Natural killer cell treated with Interleukin-12 subunit alpha and Interleukin-12 subunit beta and Interleukin-15 and Interleukin-18, amount 100 ng/mL, for 72 hours (primary cell): ENCODE data around the gene TEX22. TPM values are rescaled to one million over a fixed set of nuclear protein-coding genes. Genes with fewer than 3 reads are reported as not detected.

Experiments
- ATAC-seq, 2 donors: fragments of 150-1000 bp; cut with Tn5 transposase in 1 of 2; sonication (Bioruptor Pico), chemical (Tn5 transposase) in 1 of 2; 2 replicates each; pipeline ENCODE4 v1.10.0; 2021
- DNase-seq: peaks from one replicate; pipeline ENCODE4 v3.0.0; 2022; ENCODE audit warnings: low spot score
- H3K27ac Mint-ChIP-seq, 2 donors: 1 replicate in 1 of 2; 2 replicates in 1 of 2; pipeline ENCODE4 v1.8.0; 2022; ENCODE audit warnings: mixed read lengths in 2 of 2, mild to moderate bottlenecking in 1 of 2, moderate library complexity in 1 of 2
- H3K27me3 Mint-ChIP-seq, 2 donors: 1 replicate in 1 of 2; 2 replicates in 1 of 2; pipeline ENCODE4 v1.8.0; 2022; ENCODE audit warnings: mixed read lengths in 2 of 2
- H3K36me3 Mint-ChIP-seq: one replicate; pipeline ENCODE4 v1.8.0; 2022; ENCODE audit warnings: mixed read lengths
- H3K4me1 Mint-ChIP-seq, 2 donors: 1 replicate in 1 of 2; 2 replicates in 1 of 2; pipeline ENCODE4 v1.8.0; 2022; ENCODE audit warnings: low read depth in 2 of 2, mixed read lengths in 2 of 2, mild to moderate bottlenecking in 1 of 2
- H3K4me3 Mint-ChIP-seq: one replicate; pipeline ENCODE4 v1.8.0; 2022; ENCODE audit warnings: mixed read lengths
- H3K9me3 Mint-ChIP-seq: 2 replicates; pipeline ENCODE4 v1.8.0; 2022; ENCODE audit warnings: mixed read lengths
- total RNA-seq, 2 donors: library from RNA; stranded (reverse); gene quantifications; one replicate each; pipeline ENCODE4 v1.2.3, GENCODE V29; 2022

The TEX22 gene
- total RNA-seq, 2 donors from 2014 or later, result 2.7 to 3.7 TPM

GRCh38 chr14:105384605-105385321 is 13.6 kb upstream of the TEX22 start:
- Mint-ChIP-seq H3K27ac (no peak overlapping the region), H3K9me3 (no peaks in the 10 kb centered on the region), H3K27me3 (no peaks in the 10 kb centered on the region), H3K36me3 (no peaks in the 10 kb centered on the region), H3K4me1 (no peaks in the 10 kb centered on the region), H3K4me3 (no peak overlapping the region)
- ATAC-seq, result no peak
- DNase-seq, result no peak

GRCh38 chr14:105385322-105385637 is 13.1 kb upstream of the TEX22 start:
- peaks cover 0 to under 1% of the 10 kb centered on the region in 2 donors for H3K4me1 Mint-ChIP-seq
- no peak overlapping the region for H3K4me3 Mint-ChIP-seq
- DNase-seq, result no peak
- no peak overlapping the region for H3K27ac Mint-ChIP-seq
- H3K9me3 Mint-ChIP-seq, result no peaks in the 10 kb centered on the region
- ATAC-seq, result no peak
- H3K27me3 Mint-ChIP-seq, result no peaks in the 10 kb centered on the region
- H3K36me3 Mint-ChIP-seq, result no peaks in the 10 kb centered on the region

GRCh38 chr14:105385698-105386365 is 12.5 kb upstream of the TEX22 start:
- ATAC-seq (no peak), DNase-seq (no peak)
- H3K27ac Mint-ChIP-seq, result no peak overlapping the region
- H3K9me3 Mint-ChIP-seq, result no peaks in the 10 kb centered on the region
- no peak overlapping the region for H3K4me3 Mint-ChIP-seq
- H3K36me3 Mint-ChIP-seq, result no peaks in the 10 kb centered on the region
- H3K27me3 Mint-ChIP-seq, result no peaks in the 10 kb centered on the region
- H3K4me1 Mint-ChIP-seq, result peaks cover 0 to 2% of the 10 kb centered on the region in 2 donors

- ATAC-seq, result no peak
- peaks cover 0 to 2% of the 10 kb centered on the region in 2 donors for H3K4me1 Mint-ChIP-seq
- H3K4me3 Mint-ChIP-seq, result no peak overlapping the region
- DNase-seq, result no peak
- H3K27me3 Mint-ChIP-seq, result no peaks in the 10 kb centered on the region
- no peaks in the 10 kb centered on the region for H3K9me3 Mint-ChIP-seq
- H3K36me3 Mint-ChIP-seq, result no peaks in the 10 kb centered on the region
- H3K27ac Mint-ChIP-seq, result no peak overlapping the region
Measured at GRCh38 chr14:105386581-105387529, 11.5 kb upstream of the TEX22 start.

- H3K27me3 Mint-ChIP-seq, result no peaks in the 10 kb centered on the region
- H3K4me1 Mint-ChIP-seq, result peaks cover 0 to 2% of the 10 kb centered on the region in 2 donors
- no peak overlapping the region for H3K27ac Mint-ChIP-seq
- no peaks in the 10 kb centered on the region for H3K9me3 Mint-ChIP-seq
- H3K4me3 Mint-ChIP-seq, result no peak overlapping the region
- H3K36me3 Mint-ChIP-seq, result no peaks in the 10 kb centered on the region
- no peak for DNase-seq
- ATAC-seq, result no peak
Measured at GRCh38 chr14:105387530-105387922, 10.8 kb upstream of the TEX22 start.

GRCh38 chr14:105388110-105388951 is 10.0 kb upstream of the TEX22 start:
- no peaks in the 10 kb centered on the region for H3K9me3 Mint-ChIP-seq
- ATAC-seq (no peak), DNase-seq (no peak)
- no peak overlapping the region for H3K27ac Mint-ChIP-seq
- H3K36me3 Mint-ChIP-seq, result no peaks in the 10 kb centered on the region
- no peaks in the 10 kb centered on the region for H3K27me3 Mint-ChIP-seq
- H3K4me1 Mint-ChIP-seq, result peaks cover 0 to 2% of the 10 kb centered on the region in 2 donors
- no peak overlapping the region for H3K4me3 Mint-ChIP-seq

- no peaks in the 10 kb centered on the region for H3K27me3 Mint-ChIP-seq
- H3K4me3 Mint-ChIP-seq, result no peak overlapping the region
- peaks cover 0 to 2% of the 10 kb centered on the region in 2 donors for H3K4me1 Mint-ChIP-seq
- H3K27ac Mint-ChIP-seq, result no peak overlapping the region
- DNase-seq, result no peak
- ATAC-seq, result no peak
- no peaks in the 10 kb centered on the region for H3K9me3 Mint-ChIP-seq
- H3K36me3 Mint-ChIP-seq, result no peaks in the 10 kb centered on the region
Measured at GRCh38 chr14:105388976-105389375, 9.4 kb upstream of the TEX22 start.

- Mint-ChIP-seq H3K36me3 (no peaks in the 10 kb centered on the region), H3K9me3 (no peaks in the 10 kb centered on the region)
- no peak for ATAC-seq
Measured at GRCh38 chr14:105389534-105389933, 8.8 kb upstream of the TEX22 start.

GRCh38 chr14:105389976-105390848 is 8.1 kb upstream of the TEX22 start:
- Mint-ChIP-seq H3K4me3 (no peak overlapping the region), H3K27me3 (no peaks in the 10 kb centered on the region), H3K36me3 (no peaks in the 10 kb centered on the region), H3K9me3 (no peaks in the 10 kb centered on the region), H3K4me1 (peaks cover 0 to 5% of the 10 kb centered on the region in 2 donors), H3K27ac (no peak overlapping the region)
- ATAC-seq (no peak), DNase-seq (no peak)

More at GRCh38 chr14:105389534-105389933, 8.8 kb upstream of the TEX22 start:
- DNase-seq, result no peak
- H3K27me3 Mint-ChIP-seq, result no peaks in the 10 kb centered on the region
- H3K27ac Mint-ChIP-seq, result no peak overlapping the region
- H3K4me1 Mint-ChIP-seq, result peaks cover 0 to 2% of the 10 kb centered on the region in 2 donors
- no peak overlapping the region for H3K4me3 Mint-ChIP-seq

- ATAC-seq (no peak), DNase-seq (no peak)
- H3K9me3 Mint-ChIP-seq, result no peaks in the 10 kb centered on the region
- no peak overlapping the region for H3K4me3 Mint-ChIP-seq
- H3K27ac Mint-ChIP-seq, result no peak overlapping the region
- no peaks in the 10 kb centered on the region for H3K36me3 Mint-ChIP-seq
- peaks cover 0 to 8% of the 10 kb centered on the region in 2 donors for H3K4me1 Mint-ChIP-seq
- H3K27me3 Mint-ChIP-seq, result no peaks in the 10 kb centered on the region
Measured at GRCh38 chr14:105390849-105391500, 7.4 kb upstream of the TEX22 start.

- DNase-seq (no peak), ATAC-seq (no peak)
- Mint-ChIP-seq H3K4me3 (no peak overlapping the region), H3K9me3 (no peaks in the 10 kb centered on the region), H3K4me1 (peaks cover 0 to 8% of the 10 kb centered on the region in 2 donors), H3K27me3 (no peaks in the 10 kb centered on the region), H3K36me3 (no peaks in the 10 kb centered on the region), H3K27ac (no peak overlapping the region)
Measured at GRCh38 chr14:105391541-105391940, 6.8 kb upstream of the TEX22 start.
